22Rv1 (cell line): ENCODE data around the gene MAGEA4.

Experiments used
- ZFX ChIP-seq: fragments of 450-650 bp; IDR thresholded peaks from 2 replicates; pipeline ENCODE4 v1.6.1; 2017; ENCODE audit warnings: antibody characterized with exemption, borderline replicate concordance
- TF ChIP-seq, protein P1 (sequence below): fragments of 450-650 bp; IDR thresholded peaks from 2 replicates; pipeline ENCODE4 v1.5.1; 2017; ENCODE audit warnings: mild to moderate bottlenecking

DNA sequence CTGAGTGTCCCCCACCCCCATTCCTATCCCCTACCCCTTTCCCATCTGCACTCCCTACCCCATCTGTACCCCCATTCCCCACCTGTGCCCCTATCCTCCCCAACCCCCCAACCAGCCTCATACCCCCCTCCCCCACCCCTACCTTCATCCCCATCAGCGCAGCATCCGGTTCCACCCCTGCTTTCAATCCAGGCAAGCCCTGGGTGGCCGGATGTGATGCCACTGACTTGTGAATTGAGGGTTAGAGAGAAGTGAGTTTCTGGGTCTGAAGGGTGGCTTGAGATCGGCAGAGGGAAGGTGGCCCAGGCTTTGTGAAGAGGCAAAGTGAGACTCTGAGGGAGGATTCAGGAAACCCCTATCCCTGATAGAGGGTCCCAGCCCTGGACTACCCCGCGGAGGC, 7.8 kb downstream of the MAGEA4 start:
- TF ChIP-seq, protein P1, sequence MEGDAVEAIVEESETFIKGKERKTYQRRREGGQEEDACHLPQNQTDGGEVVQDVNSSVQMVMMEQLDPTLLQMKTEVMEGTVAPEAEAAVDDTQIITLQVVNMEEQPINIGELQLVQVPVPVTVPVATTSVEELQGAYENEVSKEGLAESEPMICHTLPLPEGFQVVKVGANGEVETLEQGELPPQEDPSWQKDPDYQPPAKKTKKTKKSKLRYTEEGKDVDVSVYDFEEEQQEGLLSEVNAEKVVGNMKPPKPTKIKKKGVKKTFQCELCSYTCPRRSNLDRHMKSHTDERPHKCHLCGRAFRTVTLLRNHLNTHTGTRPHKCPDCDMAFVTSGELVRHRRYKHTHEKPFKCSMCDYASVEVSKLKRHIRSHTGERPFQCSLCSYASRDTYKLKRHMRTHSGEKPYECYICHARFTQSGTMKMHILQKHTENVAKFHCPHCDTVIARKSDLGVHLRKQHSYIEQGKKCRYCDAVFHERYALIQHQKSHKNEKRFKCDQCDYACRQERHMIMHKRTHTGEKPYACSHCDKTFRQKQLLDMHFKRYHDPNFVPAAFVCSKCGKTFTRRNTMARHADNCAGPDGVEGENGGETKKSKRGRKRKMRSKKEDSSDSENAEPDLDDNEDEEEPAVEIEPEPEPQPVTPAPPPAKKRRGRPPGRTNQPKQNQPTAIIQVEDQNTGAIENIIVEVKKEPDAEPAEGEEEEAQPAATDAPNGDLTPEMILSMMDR = no peak
- TF ChIP-seq ZFX = no peak
